H1 (cell line): ENCODE measurements around the gene TCF4. TPM values are rescaled to one million over a fixed set of nuclear protein-coding genes. Genes with fewer than 3 reads are reported as not detected.

Experiments
- HDAC6 ChIP-seq: IDR thresholded peaks from one replicate; pipeline ENCODE4 v1.7.1; 2012; ENCODE audit warnings: low read depth, mild to moderate bottlenecking, inconsistent platforms, low read length, moderate library complexity
- polyA plus RNA-seq, 7 experiments: library from polyadenylated mRNA; depleted of rRNA in 3 of 7; stranded (reverse) in 5 of 7; unstranded in 2 of 7; fragments of >200 nt in 5 of 7; fragments of 200-250 nt in 2 of 7; gene quantifications; 1 replicate in 5 of 7; 2 replicates in 1 of 7; 4 replicates in 1 of 7; pipeline versions ENCODE4 v1.2.1 to v1.2.3, GENCODE V29; 2011 to 2013; ENCODE audit warnings: missing spikeins in 2 of 7, mixed read lengths in 2 of 7
- total RNA-seq: library from RNA; stranded (reverse); fragmentation: NEBNext Ultra II Directional; extraction: Animal tissue kit (Norgen Biotek cat#: 25700); gene quantifications from 2 replicates; pipeline ENCODE4 v1.2.1, GENCODE V29; 2021

Gene TCF4
- total and polyA plus RNA-seq, 2 of the 8 experiments (the other 6 are each of a cell fraction or from before 2014, with no cell fraction given) = 59.3 to 118 TPM

DNA sequence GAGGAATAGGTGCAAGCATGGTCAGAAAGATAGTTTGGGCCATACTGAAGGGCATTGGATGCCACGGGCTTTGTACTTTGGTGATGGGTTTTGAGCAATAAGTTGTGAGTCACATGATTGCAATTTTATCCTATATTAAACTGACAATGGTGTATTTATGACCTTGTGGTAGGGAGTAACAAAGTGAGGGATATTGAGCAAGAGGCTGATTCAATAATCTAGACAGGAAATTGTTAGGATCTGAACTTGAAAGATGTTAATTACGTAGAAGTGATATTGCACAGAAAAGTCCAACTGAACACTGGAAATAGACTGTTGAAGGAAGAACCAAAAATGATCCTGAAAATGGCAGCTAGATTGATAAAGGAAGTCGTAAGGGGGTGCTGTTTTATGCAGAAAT, 46.6 kb upstream of the TCF4 start (continued):
- TF ChIP-seq HDAC6 = no peak
- TF ChIP-seq, all 59 proteins: peak for 0
